NCI-H345 treated with DMSO at 0.1 percent for 48 hours (cell line): ENCODE data around the gene IL15.
A peak's percentile ranks its signal among the peaks of the same experiment; 100 is the strongest.
"Not testable (repeated sequence)": the region's sequence is repeated elsewhere in the genome, so short reads cannot be mapped to it uniquely, and the experiment has no call there.

Experiments used
- DNase-seq: peaks from one replicate; lab custom pipeline; 2025; ENCODE audit not compliant: unreplicated experiment; lab: John Stamatoyannopoulos, UW

The IL15 gene, protein sequence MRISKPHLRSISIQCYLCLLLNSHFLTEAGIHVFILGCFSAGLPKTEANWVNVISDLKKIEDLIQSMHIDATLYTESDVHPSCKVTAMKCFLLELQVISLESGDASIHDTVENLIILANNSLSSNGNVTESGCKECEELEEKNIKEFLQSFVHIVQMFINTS

DNA sequence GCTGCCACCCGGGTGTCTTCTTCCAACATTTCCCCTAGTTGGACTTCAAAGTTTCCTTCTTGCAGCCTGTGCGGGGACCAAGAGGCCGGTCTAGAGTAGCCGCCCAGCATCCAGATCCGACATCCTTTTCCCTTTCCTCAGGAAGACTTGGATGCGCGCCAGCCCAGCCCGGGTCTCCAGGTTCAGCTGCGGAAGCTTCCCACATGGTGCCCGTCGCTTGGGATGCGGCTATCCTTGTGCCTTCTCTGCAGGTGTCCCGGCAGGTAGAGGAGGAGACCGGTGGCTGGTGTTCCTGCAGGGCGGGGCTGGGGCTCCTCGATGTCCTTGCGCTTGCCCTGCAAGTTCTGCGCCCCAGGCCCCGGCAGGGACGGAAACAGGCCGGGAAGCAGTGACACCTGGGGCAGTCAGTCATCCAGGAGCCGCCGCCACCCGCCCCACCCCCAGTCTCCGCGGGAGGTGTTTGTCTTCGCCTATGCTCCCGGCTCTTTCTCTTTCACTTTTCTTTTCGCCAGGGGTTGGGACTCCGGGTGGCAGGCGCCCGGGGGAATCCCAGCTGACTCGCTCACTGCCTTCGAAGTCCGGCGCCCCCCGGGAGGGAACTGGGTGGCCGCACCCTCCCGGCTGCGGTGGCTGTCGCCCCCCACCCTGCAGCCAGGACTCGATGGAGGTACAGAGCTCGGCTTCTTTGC lies at the start of gene IL15:
IL15 (plus strand) TSS at position 502 of the 689 bp plus-strand sequence. CDS start 82,882 bp downstream, outside the sequence.
- DNase-seq = peak; percentile 18

DNA sequence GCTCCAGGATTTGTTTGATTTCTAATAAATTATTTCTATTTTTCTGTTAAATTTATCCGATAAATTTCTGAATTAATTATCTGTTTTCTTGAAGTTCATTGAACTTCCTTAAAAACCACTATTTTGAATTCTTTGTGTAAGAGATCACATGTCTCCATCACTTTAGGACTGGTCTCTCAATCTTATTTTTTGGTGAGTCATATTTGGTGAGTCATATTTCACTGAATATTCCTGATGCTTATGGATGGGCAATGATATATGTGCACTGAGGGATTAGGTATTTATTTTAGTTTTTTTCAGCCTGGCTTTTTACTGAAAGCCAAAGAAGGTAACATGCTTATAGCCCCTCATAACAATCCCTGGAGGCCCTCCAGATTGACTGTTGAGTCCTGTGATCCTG lies 48.5 kb upstream of the IL15 start:
- DNase-seq = no peak

DNA sequence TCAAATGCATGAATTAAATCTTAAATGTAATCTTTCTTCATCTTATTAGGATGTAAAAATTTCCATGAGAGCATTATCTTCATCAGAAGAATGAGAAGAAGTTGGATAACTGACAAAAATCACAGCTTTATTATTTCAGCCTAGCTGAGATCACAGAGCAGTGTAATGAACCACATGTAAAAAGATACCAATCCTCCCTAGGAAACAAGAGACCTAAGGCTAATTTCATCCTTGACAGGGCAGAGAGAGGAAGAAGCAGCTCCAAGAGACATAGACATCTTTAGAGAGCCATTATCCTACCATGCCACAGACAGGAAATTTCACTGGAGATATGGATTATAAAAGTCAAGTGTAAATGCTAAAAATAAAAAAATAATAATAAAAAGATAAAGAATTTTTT lies 40.9 kb upstream of the IL15 start:
- DNase-seq = no peak

DNA sequence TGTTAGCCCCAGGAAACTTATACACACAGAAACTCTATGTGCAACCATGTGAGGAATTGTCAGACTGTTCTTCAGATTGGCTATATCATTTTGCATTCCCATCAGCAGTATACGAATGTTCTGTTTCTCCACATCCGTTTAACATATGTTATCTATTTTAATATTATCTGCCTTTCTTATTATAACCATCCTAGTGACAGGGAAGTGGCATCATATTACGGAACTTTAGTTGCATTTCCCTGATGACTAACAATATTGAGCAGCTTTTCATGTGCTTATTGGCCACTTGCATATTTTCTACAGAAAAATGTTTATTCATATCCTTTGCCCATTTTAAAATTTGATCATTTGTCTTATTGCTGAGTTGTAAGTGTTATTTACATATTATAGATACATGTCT lies 36.5 kb upstream of the IL15 start:
- no peak for DNase-seq

DNA sequence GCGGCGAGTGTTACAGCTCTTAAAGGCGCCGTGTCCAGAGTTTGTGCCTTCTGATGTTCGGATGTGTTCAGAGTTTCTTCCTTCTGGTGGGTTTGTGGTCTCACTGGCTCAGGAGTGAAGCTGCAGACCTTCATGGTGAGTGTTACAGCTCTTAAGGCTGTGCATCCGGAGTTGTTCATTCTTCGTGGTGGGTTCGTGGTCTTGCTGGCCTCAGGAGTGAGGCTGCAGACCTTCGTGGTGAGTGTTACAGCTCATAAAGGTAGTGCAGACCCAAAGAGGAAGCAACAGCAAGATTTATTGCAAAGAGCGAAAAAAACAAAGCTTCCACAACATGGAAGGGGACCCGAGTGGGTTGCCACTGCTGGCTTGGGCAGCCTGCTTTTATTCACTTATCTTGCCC lies 31.7 kb upstream of the IL15 start:
- DNase-seq = not testable (repeated sequence)

DNA sequence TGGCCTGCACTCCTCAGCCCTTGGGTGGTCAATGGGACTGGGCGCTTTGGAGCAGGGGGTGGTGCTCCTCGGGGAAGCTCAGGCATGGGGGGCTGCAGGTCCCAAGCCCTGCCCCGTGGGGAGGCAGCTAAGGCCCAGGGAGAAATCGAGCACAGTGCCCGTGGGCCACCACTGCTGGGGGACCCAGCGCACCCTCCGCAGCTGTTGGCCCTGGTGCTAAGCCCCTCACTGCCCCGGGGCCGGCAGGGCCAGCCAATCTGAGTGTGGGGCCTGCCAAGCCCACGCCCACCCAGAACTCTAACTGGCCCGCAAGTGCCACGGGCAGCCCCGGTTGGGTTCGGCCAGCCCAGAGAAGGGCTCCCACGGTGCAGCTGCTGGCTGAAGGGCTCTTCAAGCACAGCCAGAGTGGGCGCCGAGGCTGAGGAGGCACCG lies 30.9 kb upstream of the IL15 start:
- no peak for DNase-seq

DNA sequence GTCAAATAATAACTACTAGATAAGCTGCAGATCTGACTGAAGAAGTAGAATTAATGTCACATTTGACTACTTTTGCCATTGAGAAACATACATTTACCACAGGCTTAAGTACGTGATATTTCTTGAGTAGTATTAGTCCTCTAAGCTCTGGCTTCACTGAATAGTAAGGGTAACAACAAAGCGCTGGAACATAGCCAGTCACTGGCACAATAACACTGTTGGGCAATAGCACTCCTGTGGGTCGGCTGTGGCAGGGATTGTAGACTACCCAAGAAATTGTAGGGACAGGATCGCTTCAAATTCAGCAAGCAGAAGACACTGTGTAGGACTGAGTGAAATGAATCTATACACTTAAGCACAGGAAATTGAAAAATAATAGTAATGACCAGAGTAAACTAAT lies 27.1 kb upstream of the IL15 start:
- no peak for DNase-seq

DNA sequence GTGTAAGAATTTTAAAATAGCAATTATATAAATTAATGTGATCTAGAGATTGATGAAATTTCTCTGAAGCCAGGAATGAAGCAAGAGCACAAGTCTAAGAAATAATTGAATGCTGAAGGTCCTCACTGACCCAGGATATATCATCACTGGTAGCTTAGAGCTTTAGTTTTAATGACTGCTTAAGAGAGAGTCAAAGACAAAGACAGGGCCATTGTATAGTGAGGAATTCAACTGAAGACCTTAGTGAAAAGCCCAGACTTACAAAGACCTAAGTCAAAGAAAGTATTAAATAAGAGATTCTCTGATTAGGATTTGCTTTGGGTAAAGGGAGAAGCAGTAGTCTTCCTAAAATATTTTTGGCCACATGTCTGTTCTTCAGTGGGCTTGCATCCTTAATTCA lies 26.0 kb upstream of the IL15 start:
- no peak for DNase-seq

DNA sequence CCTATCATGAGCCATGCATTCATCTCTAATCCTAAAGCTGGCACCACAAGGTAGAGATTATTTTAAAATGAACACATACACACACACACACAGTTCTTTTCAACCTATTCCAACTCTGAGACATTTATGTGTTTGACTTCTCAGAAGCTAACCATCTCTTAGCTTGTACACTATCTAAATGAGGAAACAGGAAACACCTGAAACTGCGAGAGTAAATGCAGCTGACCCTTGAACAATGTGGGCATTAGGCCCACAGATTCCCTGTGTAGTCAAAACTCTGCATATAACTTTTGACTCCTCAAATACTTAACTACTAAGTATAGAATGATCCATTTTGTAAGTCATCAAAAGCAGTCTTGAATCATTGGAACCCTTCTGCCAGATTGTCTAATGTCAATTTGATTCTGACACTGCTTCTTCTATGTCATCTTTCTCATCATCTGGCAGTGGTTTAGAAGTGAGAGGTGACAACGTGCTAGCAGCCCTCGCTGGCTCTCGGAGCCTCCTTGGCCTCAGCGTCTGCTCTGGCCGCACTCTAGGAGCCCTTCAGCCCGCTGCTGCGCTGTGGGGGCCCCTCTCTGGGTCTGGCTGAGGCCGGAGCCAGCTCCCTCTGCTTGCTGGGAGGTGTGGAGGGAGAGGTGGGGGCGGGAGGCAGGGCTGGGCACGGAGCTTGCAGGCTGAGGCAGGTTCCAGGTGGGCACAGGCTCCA lies 21.4 kb upstream of the IL15 start:
- no peak for DNase-seq

DNA sequence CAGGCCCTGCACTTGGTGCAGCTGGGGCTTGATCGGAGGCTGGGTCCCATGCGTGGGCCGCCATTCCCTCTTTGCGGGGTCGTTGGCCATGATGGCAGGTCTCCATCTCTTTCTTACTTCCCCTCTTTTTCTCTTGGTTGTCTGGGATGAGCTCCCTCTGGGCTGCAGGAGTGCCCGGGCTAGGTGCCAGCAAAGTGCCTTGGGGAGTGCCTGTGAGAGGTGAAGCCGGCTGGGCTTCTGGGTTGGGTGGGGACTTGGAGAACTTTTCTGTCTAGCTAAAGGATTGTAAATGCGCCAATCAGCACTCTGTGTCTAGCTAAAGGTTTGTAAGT lies 20.8 kb upstream of the IL15 start:
- DNase-seq = not testable (repeated sequence)

DNA sequence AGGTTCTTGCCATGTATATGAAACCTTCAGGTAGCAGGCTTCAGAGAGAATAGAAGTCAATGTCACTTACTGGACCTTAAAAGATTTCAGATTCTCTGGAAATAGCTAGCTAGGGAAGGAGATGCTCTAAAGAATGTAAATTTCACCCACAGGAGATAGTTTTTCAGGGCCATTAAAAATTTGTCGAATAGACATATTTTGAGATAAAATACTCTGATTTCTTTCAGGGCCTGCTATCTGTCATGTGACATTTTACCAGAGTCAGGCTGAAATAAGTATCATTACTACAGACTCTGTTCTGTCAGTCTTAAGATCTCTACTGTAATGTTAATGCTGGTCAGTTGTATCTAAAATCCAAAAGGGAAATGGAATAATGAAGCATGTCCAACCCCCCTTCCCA lies 15.7 kb upstream of the IL15 start:
- DNase-seq = no peak

DNA sequence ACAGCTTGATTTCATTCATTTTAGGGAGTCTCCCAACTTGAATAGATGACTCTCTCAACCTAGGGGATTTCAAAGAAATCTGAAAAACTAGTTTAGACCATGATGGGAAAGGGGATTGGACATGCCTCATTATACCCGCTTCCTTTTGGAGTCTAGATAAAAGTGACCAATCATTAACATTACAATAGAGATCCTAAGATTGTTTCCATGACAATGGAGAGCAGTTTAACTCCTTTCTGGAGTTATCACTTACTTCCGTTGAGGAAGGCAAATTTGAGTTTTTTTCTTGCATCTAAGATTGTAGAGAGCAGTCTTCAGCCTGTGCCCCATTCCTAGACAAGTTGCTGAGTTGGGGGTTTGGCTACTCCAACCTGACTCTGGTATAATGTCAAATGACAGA lies 11.4 kb upstream of the IL15 start:
- no peak for DNase-seq

DNA sequence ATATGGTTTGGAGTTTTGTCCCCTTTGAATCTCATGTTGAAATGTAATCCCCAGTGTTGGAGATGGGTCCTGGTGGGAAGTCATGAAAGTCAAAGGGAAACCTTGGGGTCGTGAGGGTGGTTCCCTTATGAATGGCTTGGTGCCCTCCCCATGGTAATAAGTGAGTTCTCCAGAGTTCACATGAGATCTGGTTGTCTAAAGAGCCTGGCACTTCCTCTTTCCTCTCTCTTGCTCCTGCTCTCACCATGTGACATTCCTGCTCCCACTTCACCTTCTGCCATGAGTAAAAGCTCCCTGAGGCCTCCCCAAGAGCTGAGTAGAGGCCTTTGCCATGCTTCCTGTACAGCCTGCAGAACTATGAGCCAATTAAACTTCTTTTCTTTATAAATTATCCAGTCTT lies 5.5 kb upstream of the IL15 start:
- no peak for DNase-seq

DNA sequence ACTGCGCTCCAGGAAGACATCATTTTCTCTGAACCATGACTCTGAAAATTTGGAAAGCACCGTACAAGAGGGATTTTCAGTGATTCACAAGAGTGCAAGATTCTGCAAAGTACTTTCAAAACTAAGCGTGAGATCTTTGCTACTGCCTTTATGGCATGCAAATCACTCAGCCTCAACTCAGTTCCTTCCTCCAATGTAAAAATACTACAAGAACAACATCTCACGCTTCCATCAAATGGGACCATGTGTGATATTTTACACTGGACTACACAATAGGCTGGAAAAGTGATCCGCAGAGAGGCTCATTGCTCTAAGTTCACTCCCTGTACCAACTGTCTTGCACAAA lies 674 bp upstream of the IL15 start:
- DNase-seq = no peak

DNA sequence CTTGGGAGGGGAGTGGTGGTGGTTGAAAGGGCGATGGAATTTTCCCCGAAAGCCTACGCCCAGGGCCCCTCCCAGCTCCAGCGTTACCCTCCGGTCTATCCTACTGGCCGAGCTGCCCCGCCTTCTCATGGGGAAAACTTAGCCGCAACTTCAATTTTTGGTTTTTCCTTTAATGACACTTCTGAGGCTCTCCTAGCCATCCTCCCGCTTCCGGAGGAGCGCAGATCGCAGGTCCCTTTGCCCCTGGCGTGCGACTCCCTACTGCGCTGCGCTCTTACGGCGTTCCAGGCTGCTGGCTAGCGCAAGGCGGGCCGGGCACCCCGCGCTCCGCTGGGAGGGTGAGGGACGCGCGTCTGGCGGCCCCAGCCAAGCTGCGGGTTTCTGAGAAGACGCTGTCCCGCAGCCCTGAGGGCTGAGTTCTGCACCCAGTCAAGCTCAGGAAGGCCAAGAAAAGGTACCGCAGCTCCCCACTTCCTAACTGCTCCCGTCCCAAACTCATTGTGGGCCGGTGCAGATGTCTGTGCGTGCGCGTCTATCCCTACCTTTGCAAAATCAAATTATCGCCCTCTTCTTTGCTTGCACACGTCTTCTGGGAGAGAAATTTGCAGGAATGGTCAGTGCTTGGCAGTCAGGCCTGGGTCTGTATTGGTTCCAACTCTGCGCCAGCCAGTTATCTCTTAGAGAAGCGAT lies 533 bp downstream of the IL15 start:
- DNase-seq = no peak

DNA sequence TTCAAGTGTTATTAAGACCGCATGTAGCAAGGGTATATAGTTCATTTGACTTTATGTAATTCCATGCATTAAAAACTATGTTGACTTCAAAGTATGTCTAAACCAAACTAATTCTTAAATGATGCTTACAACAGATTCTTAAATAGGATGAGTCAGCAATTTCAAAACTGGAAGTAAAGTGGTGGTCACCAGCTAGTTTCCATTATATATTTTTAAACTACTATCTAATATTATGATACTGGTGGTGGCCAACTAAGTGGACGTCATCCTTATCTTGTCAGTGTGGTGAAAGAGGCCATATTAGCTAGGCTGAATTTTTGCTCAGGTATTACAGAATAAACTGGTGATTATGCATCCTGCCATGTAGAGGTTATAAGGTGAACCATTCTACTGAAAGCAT lies 1.2 kb downstream of the IL15 start:
- no peak for DNase-seq

DNA sequence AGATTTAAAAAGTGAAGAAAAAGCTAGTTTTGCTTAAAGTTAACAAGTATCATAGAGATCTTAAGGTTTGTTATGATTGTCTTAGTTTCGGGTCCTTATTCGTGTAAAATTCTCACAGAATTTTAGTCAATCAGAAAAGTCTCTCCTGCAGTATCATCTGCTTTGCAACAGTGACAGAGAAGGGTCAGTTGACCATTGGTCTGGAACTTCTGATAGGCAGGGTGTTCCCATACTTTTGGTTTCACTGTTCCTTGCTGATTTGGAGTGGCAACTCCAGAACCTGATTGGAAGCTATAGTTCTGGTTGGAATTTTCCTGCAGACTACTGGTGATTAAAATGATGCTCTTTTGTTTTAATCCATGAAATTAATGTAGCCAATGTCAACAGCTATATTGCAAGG lies 1.8 kb downstream of the IL15 start:
- DNase-seq = no peak

DNA sequence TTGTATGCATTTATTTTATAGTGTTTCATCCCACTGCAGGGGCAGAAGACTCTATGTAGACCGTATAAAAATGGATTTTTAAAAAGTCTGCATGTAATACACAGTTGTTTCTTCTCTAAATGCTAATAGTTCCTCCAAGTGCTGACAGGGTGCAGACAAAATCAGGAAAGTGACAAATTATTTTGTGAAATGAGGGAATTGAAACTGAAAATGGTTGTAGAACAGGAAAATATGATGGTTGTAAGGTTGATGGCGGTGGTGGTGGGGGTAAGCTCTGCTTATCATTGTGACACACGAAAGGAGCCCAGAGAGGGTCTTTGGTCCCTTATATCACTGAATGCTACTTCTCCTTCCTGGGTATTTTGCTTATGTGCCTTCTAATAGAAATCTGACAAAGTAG lies 4.3 kb downstream of the IL15 start:
- DNase-seq = no peak

DNA sequence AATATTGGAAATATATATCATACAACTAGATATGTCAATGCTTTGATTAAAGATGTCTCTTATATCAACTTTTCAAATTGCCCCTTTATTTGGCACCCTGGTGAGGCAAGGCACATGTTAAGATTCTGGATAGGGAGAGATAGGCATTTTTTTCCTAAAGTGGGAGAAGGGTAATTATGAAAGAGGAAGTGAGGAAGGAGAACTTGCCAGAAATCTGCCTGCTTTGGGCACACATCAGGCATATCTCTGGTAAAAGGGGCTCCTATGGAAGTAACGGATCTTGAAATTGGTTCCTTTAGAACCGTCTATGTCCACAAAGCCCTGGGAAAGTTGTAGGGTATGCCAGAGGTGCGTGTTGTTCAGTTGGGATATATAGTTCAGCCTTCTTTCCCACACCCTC lies 5.7 kb downstream of the IL15 start:
- DNase-seq = no peak

DNA sequence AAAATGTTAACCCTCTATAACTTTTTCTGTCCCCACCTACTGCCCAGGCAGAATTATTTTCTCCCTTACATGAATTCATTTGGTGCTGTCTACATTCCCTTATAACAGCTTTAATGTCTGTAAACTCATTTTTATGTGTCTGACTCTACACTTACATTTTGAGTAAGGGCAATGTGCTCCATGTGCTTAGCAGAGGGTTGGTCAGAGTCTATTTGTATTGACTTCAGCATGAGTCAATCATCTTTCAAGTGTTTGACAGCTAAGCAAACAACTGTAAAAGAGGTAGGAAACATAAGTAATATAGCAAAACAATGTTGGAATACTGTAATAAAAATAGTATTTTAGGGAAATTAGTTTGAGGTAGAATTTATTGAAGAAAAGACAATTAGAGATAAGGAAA lies 6.3 kb downstream of the IL15 start:
- DNase-seq = no peak

DNA sequence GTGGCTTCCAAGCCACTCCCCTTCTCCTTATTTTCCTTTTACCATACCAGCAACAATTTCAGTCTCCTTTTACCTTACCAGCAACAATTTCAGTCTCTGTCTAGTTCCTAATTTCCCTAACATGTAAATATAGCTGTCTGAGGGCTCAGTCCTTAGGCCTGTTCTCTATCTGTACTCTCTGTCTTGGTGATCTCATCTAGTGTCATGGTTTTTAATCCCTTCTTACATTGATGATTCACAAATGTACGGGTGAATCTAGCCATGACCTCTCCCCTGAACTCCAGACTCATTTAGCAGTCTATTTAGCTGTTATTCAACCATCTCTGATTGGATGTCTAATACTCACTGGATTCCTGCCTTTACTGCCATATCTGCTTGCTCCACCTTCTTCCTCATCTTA lies 7.2 kb downstream of the IL15 start:
- DNase-seq = no peak
